Cardiac muscle cell (in vitro differentiated cells and primary cell): ENCODE data around the gene TNPO2. TPM values are rescaled to one million over a fixed set of nuclear protein-coding genes. Genes with fewer than 3 reads are reported as not detected.

ENCODE experiments used
- DNase-seq, 2 donors: peaks; one replicate each; pipeline versions ENCODE4 v3.0.0 to v3.0.0-alpha.2; 2010 to 2017; ENCODE audit warnings: low read depth in 1 of 2, low spot score in 1 of 2
- H3K27ac ChIP-seq: fragments of 200-600 bp; sonication (generic); 2 replicates; pipeline ENCODE4 v1.5.1; 2016
- H3K27me3 ChIP-seq: fragments of 200-600 bp; sonication (generic); 2 replicates; pipeline ENCODE4 v1.6.0; 2016; ENCODE audit warnings: control low read depth
- H3K36me3 ChIP-seq: fragments of 200-600 bp; sonication (generic); 2 replicates; pipeline ENCODE4 v1.5.1; 2016; ENCODE audit warnings: control low read depth
- H3K4me1 ChIP-seq: fragments of 200-600 bp; sonication (generic); 2 replicates; pipeline ENCODE4 v1.8.1; 2017; ENCODE audit warnings: low read depth, mild to moderate bottlenecking, mixed run types
- H3K4me3 ChIP-seq: fragments of 200-600 bp; sonication (generic); 2 replicates; pipeline ENCODE4 v1.5.1; 2016; ENCODE audit warnings: mild to moderate bottlenecking
- H3K9me3 ChIP-seq: fragments of 200-600 bp; sonication (generic); 2 replicates; pipeline ENCODE4 v1.5.1; 2017; ENCODE audit warnings: low read depth, mild to moderate bottlenecking, control low read depth
- polyA plus RNA-seq: library from polyadenylated mRNA; unstranded; fragments of >200 nt; fragmentation: Nextera tagmentation; extraction: Ambion mirVana; gene quantifications from 2 replicates; pipeline ENCODE4 v1.2.1, GENCODE V29; 2016
- total RNA-seq: library from RNA; depleted of rRNA; stranded (reverse); fragments of >200 nt; gene quantifications from 2 replicates; pipeline ENCODE4 v1.2.3, GENCODE V29; 2016
- TF ChIP-seq, protein P1 (sequence below): IDR thresholded peaks from 2 replicates; pipeline ENCODE4 v1.5.1; 2012; ENCODE audit warnings: low read depth, mild to moderate bottlenecking, low read length

TNPO2 gene
- total and polyA plus RNA-seq, 2 experiments from 2014 or later, result 20.1 to 68.6 TPM

DNA sequence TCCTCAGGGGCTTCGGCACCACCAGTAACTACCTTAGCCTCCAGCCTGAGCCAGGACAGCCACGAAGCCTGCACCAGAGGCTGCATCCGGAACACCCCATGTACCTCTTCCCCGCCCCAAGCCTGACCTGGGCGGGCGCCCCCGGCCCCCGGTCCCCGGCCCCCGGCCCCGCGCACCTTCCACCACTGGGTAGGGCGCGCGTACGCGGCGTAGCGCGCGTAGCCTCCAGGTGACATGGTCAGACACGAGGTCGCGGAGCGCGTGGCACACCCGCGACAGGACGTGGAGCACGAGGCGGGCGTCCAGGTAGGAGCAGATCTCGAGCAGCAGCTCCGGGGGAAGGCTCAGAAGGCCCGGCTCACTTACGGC lies 27.8 kb downstream of the TNPO2 start:
- Histone ChIP-seq H3K27me3 (no peaks in the 10 kb centered on the region), H3K27ac (no peak overlapping the region)

DNA sequence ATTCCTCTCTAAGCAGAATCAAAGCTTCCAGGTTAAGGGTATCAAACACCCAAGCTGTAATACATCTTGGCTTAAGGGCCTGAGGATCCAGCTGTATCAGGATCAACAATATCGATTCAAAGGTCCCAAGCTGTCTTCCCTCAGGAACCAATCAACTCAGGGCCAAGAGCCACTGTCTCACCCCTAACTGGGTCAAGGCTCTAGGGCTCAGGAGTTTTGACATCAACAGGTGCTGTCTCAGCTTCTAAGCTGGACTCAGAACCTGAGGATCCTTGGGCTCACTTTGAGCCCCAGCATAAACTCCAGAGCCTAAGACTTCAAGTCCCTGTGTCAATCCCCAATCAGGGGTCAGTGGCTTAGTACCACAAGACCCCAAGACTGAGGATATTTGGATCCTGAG lies 28.2 kb downstream of the TNPO2 start:
- DNase-seq, result no peak
- Histone ChIP-seq H3K4me3 (peak overlapping the region; percentile 72), H3K4me1 (no peaks in the 10 kb centered on the region), H3K27me3 (no peaks in the 10 kb centered on the region), H3K36me3 (no peaks in the 10 kb centered on the region), H3K9me3 (no peaks in the 10 kb centered on the region), H3K27ac (no peak overlapping the region)
- TF ChIP-seq, protein P1, sequence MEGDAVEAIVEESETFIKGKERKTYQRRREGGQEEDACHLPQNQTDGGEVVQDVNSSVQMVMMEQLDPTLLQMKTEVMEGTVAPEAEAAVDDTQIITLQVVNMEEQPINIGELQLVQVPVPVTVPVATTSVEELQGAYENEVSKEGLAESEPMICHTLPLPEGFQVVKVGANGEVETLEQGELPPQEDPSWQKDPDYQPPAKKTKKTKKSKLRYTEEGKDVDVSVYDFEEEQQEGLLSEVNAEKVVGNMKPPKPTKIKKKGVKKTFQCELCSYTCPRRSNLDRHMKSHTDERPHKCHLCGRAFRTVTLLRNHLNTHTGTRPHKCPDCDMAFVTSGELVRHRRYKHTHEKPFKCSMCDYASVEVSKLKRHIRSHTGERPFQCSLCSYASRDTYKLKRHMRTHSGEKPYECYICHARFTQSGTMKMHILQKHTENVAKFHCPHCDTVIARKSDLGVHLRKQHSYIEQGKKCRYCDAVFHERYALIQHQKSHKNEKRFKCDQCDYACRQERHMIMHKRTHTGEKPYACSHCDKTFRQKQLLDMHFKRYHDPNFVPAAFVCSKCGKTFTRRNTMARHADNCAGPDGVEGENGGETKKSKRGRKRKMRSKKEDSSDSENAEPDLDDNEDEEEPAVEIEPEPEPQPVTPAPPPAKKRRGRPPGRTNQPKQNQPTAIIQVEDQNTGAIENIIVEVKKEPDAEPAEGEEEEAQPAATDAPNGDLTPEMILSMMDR, result no peak

More for the DNA sequence above, 27.8 kb downstream of the TNPO2 start:
- H3K4me1 ChIP-seq, result no peaks in the 10 kb centered on the region
- DNase-seq, result no peak
- H3K4me3 ChIP-seq, result peak overlapping the region; percentile 72
- H3K9me3 ChIP-seq, result no peaks in the 10 kb centered on the region
- peaks cover 2% of the 10 kb centered on the region for H3K36me3 ChIP-seq
- TF ChIP-seq, protein P1, result no peak

DNA sequence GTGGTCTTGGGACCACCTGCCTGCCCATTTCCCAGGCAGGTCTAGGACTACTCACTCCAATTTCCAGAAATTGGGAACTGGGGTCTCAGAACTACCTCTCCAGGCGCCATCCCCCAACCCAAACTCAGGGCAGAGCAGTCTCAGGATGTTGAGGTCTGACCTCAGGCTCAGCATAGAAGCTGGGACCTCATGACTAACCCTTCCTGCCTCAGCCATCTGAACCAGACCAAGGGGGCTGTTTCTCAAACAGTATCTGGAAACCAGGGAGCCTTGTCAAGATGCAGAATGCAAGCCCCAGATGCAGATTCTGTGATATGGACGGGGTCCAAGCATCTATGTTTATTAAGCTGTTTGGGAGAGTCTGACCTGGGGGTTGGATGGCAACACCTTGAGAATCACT lies 28.6 kb downstream of the TNPO2 start:
- no peaks in the 10 kb centered on the region for H3K36me3 ChIP-seq
- H3K9me3 ChIP-seq, result no peaks in the 10 kb centered on the region
- no peaks in the 10 kb centered on the region for H3K27me3 ChIP-seq
- H3K27ac ChIP-seq, result no peak overlapping the region
- TF ChIP-seq, protein P1, result no peak
- H3K4me3 ChIP-seq, result no peak overlapping the region
- DNase-seq, result no peak
- H3K4me1 ChIP-seq, result no peaks in the 10 kb centered on the region

DNA sequence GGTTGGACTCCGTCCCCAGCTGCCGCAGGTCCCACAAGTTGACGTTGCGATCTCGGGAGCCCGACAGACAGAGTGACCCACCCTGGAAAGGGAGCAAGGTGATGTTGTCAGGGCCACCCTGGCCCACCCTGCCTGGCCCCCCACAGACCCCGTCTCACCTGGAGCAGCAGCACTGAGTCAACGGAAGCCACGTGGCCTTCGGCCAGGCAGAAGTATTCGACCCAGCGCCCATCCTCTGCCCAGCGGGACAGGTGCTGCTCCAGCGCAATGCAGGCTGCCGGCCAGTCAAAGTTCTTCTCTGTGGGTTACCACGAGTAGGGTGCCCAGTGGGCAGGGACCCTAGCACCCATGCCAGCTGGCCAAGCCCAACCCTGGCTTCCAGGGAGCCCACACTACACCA lies 29.1 kb downstream of the TNPO2 start:
- Histone ChIP-seq H3K9me3 (no peaks in the 10 kb centered on the region), H3K4me1 (no peaks in the 10 kb centered on the region), H3K4me3 (no peak overlapping the region), H3K27ac (no peak overlapping the region), H3K36me3 (no peaks in the 10 kb centered on the region), H3K27me3 (no peaks in the 10 kb centered on the region)
- DNase-seq, result no peak
- TF ChIP-seq, protein P1, result no peak

DNA sequence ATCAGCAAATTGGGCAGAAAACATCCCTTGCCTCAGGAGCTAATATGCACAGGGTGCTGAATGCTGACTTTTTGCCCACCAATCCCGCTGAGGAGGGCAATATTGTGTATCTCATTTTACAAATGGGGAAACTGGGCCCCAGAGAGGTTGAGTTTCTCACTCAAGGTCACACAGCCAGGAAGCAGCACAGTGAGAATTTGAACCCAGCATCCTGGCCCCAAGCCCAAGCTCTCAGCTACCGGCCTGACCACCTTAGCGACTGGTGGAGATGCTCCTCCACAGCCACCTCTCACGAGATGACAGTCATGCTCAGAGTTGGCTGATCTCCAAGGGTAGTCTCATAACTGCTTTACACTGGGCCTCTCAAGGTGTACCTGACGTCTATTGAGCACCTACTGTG lies 30.8 kb downstream of the TNPO2 start:
- Histone ChIP-seq H3K27me3 (no peaks in the 10 kb centered on the region), H3K9me3 (no peaks in the 10 kb centered on the region), H3K36me3 (no peaks in the 10 kb centered on the region), H3K4me3 (no peak overlapping the region), H3K27ac (no peak overlapping the region), H3K4me1 (no peaks in the 10 kb centered on the region)
- TF ChIP-seq, protein P1, result no peak
- DNase-seq, result no peak
